A549 (cell line): ENCODE results near the gene CCL15.

Experiments used
- HOXA7 ChIP-seq: fragments of 250-450 bp; sonication (Bioruptor Pico); IDR thresholded peaks from 2 replicates; pipeline ENCODE4 v1.5.0; 2020; ENCODE audit warnings: mild to moderate bottlenecking, moderate library complexity
- MAFK ChIP-seq: fragments of 450-650 bp; IDR thresholded peaks from 2 replicates; pipeline ENCODE4 v1.6.1; 2014; ENCODE audit not compliant: partially characterized antibody

DNA sequence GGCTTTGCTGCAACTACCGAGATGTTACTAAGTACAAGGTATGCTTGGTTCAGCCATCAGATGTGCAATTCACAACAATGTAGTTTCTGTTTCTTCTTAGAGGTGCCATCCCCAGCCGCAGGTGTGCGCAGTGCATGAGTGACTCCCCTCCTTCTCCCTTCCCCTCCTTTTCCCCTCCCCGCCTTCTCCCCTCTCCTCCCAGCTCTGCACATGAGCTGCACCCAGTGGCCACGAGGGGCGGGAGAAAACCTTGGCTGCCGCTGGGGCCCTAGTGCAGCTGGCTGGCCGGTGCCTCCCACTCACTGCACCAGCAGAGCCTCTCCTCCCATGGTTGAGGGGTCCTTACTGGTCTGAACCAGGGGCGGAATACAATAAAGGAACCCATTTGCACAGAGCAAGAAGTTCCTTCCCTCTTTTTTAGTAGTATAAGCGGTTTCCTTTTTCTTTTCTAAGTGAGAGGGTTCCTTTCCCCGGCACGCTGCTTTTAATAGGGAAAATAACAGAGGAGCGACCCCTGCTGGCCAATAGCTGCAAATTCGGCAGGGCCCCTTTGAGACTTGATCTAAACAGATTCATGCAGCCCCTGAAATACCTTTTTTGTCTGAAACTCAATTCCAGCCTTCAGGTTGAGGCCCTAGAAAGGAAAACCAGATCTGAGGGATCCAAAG is 7.8 kb upstream of the CCL15 start:
- no peak for TF ChIP-seq MAFK
- TF ChIP-seq HOXA7 = no peak
